ENCODE results near the gene RGS7. TPM values are rescaled to one million over a fixed set of nuclear protein-coding genes. Genes with fewer than 3 reads are reported as not detected.

Gene RGS7
- total and polyA plus RNA-seq, 2 of the 8 experiments (the other 6 are each of a cell fraction or from before 2014, with no cell fraction given), result 1.6 to 3.0 TPM

- TF ChIP-seq BRCA1 (IDR thresholded peaks at IDR 0.05; ENCODE audit: low read depth, low read length) (no peak), HDAC2 (IDR thresholded peaks at IDR 0.05; ENCODE audit: borderline replicate concordance in 1 of 2, low read depth in 2 of 2, low read length in 2 of 2) (no peak), EZH2 (IDR thresholded peaks at IDR 0.05; ENCODE audit: low read depth, low read length, severe bottlenecking) (no peak), MAX (IDR thresholded peaks at IDR 0.05) (no peak), SIX5 (IDR thresholded peaks at IDR 0.05; ENCODE audit: low read depth, low read length) (no peak), SP1 (IDR thresholded peaks at IDR 0.05; ENCODE audit: low read depth, low read length) (no peak)
- TF ChIP-seq, protein P1, sequence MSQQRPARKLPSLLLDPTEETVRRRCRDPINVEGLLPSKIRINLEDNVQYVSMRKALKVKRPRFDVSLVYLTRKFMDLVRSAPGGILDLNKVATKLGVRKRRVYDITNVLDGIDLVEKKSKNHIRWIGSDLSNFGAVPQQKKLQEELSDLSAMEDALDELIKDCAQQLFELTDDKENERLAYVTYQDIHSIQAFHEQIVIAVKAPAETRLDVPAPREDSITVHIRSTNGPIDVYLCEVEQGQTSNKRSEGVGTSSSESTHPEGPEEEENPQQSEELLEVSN (IDR thresholded peaks at IDR 0.05), result no peak
Measured at GRCh38 chr1:240823357-240823756, 533.6 kb downstream of the RGS7 start (continued).
